Esophagus squamous epithelium (tissue), 5 donors: ENCODE data around the gene COL20A1. TPM values are rescaled to one million over a fixed set of nuclear protein-coding genes. Genes with fewer than 3 reads are reported as not detected.

ENCODE experiments used
- DNase-seq: peaks from one replicate; lab custom pipeline; 2025; lab: John Stamatoyannopoulos, UW
- H3K27ac ChIP-seq, 4 donors: fragments of 200-600 bp; sonication (generic); one replicate each; pipeline ENCODE4 v1.5.1; 2016 to 2019; ENCODE audit warnings: mild to moderate bottlenecking in 1 of 4
- H3K27me3 ChIP-seq, 4 donors: fragments of 200-600 bp; sonication (generic); 1 replicate in 3 of 4; 2 replicates in 1 of 4; pipeline versions ENCODE4 v1.5.1 to v1.6.0; 2017 to 2021; ENCODE audit warnings: antibody characterized with exemption in 1 of 4
- H3K36me3 ChIP-seq, 3 donors: fragments of 200-600 bp; sonication (generic); one replicate each; pipeline ENCODE4 v1.5.1; 2016 to 2019
- H3K4me1 ChIP-seq, 3 donors: fragments of 200-600 bp; sonication (generic); one replicate each; pipeline ENCODE4 v1.5.1; 2017 to 2019
- H3K4me3 ChIP-seq, 4 donors: fragments of 200-600 bp; sonication (generic); 1 replicate in 3 of 4; 2 replicates in 1 of 4; pipeline ENCODE4 v1.5.1; 2016 to 2019; ENCODE audit warnings: mild to moderate bottlenecking in 2 of 4, moderate library complexity in 1 of 4
- H3K9me3 ChIP-seq, 3 donors: fragments of 200-600 bp; sonication (generic); one replicate each; pipeline ENCODE4 v1.5.1; 2016 to 2019
- POLR2A ChIP-seq, 4 donors: fragments of 450-650 bp; IDR thresholded peaks; one replicate each; pipeline ENCODE4 v1.6.1; 2017; ENCODE audit warnings: antibody characterized with exemption in 4 of 4, mild to moderate bottlenecking in 4 of 4, moderate library complexity in 3 of 4
- WGBS, 2 donors: methylation state at CpG; one replicate each; pipeline ENCODE4 v1.1.5; 2018; 5-methylcytosine and 5-hydroxymethylcytosine counted together
- intact Hi-C: fragments of 100-400 bp; cut with DNase I; formaldehyde crosslinking; loops from one replicate; pipeline ENCODE4 v1.15.0; 2022
- total RNA-seq, 4 donors: library from RNA; depleted of rRNA; stranded (reverse); fragments of >200 nt; gene quantifications; one replicate each; pipeline ENCODE4 v1.1.0, GENCODE V29; 2016
- TF ChIP-seq, protein P1 (sequence below), 6 experiments: fragments of 450-650 bp in 4 of 6; fragments of 200-600 bp in 2 of 6; sonication (generic) in 2 of 6; IDR thresholded peaks; one replicate each; pipeline ENCODE4 v1.5.1; 2016 to 2019; ENCODE audit warnings: antibody characterized with exemption in 6 of 6, mild to moderate bottlenecking in 4 of 6, moderate library complexity in 4 of 6
- donor health status: DM: yes; HTN: yes; CAD: no.

The COL20A1 gene
- total RNA-seq, 4 donors from 2014 or later = not detected

GRCh38 chr20:63307538-63308217 lies 14.7 kb downstream of the COL20A1 start:
- intact Hi-C loops = no loop called here
- Histone ChIP-seq H3K27ac (no peak overlapping the region), H3K9me3 (no peaks in the 10 kb centered on the region), H3K4me1 (peaks cover 0 to 12% (median 0%) of the 10 kb centered on the region in 3 donors), H3K27me3 (peaks cover 0 to 81% (median 3%) of the 10 kb centered on the region in 4 donors), H3K36me3 (no peaks in the 10 kb centered on the region), H3K4me3 (no peak overlapping the region)
- TF ChIP-seq, protein P1, sequence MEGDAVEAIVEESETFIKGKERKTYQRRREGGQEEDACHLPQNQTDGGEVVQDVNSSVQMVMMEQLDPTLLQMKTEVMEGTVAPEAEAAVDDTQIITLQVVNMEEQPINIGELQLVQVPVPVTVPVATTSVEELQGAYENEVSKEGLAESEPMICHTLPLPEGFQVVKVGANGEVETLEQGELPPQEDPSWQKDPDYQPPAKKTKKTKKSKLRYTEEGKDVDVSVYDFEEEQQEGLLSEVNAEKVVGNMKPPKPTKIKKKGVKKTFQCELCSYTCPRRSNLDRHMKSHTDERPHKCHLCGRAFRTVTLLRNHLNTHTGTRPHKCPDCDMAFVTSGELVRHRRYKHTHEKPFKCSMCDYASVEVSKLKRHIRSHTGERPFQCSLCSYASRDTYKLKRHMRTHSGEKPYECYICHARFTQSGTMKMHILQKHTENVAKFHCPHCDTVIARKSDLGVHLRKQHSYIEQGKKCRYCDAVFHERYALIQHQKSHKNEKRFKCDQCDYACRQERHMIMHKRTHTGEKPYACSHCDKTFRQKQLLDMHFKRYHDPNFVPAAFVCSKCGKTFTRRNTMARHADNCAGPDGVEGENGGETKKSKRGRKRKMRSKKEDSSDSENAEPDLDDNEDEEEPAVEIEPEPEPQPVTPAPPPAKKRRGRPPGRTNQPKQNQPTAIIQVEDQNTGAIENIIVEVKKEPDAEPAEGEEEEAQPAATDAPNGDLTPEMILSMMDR (IDR thresholded peaks at IDR 0.05) = no peak
- no peak for TF ChIP-seq POLR2A (IDR thresholded peaks at IDR 0.05)
- WGBS, 2 donors = 68% methylated on average over 7 of the region's 23 CpGs; no CpG with 5 or more reads in 1 of the 2 donors
- DNase-seq = no peak

DNA sequence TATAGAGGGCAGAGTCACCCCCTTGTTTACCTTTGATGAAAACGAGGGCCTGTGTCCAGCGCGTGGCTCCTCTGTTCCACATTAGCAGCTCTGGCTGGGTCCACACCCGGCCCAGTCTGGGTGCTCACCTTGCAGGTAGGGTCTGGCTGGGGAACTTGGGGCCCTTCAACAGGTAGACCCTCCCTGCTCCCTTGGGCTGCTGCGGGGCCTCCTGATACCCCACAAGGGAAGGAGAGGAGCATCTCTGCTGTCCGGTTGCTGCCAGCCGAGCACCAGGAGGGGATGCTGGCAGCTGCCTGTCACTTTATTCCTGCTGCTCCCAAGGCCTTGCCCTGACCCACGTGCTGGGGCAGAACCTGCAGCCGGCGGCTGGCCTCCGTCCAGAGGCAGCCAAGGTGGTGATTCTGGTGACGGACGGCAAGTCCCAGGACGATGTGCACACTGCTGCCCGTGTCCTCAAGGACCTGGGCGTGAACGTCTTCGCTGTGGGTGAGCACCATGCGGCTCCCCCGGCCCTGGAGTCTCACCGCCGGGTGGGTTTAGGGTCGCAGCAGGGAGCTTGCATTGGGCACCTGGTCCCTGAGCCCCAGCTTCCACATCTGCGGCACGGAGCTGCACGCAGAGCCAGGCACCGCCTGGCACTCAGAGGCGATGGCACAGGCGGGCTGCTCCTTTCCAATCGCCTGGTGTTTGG lies 15.4 kb downstream of the COL20A1 start:
- H3K36me3 ChIP-seq = no peaks in the 10 kb centered on the region
- no peak overlapping the region for H3K27ac ChIP-seq
- H3K4me1 ChIP-seq = peaks cover 0 to 12% (median 0%) of the 10 kb centered on the region in 3 donors
- peaks cover 0 to 83% (median 3%) of the 10 kb centered on the region in 4 donors for H3K27me3 ChIP-seq
- no peak for DNase-seq
- no peak for TF ChIP-seq POLR2A (IDR thresholded peaks at IDR 0.05)
- TF ChIP-seq, protein P1 (IDR thresholded peaks at IDR 0.05) = no peak
- no peaks in the 10 kb centered on the region for H3K9me3 ChIP-seq
- intact Hi-C loops = no loop called here
- no peak overlapping the region for H3K4me3 ChIP-seq
- WGBS, 2 donors = 79 to 92% methylated on average over 2 to 15 of the region's 30 CpGs

GRCh38 chr20:63309261-63310071 lies 16.5 kb downstream of the COL20A1 start:
- Histone ChIP-seq H3K4me3 (no peak overlapping the region), H3K36me3 (no peaks in the 10 kb centered on the region), H3K27ac (no peak overlapping the region), H3K4me1 (peaks cover 0 to 12% (median 0%) of the 10 kb centered on the region in 3 donors), H3K27me3 (peaks cover 0 to 85% (median 3%) of the 10 kb centered on the region in 4 donors), H3K9me3 (no peaks in the 10 kb centered on the region)
- 49 to 100% methylated on average over 1 to 3 of the region's 35 CpGs for WGBS, 2 donors
- no peak for DNase-seq
- TF ChIP-seq, protein P1 (IDR thresholded peaks at IDR 0.05) = peak; percentile 49 to 81 (median 65)
- TF ChIP-seq POLR2A (IDR thresholded peaks at IDR 0.05) = no peak
- intact Hi-C loops = no loop called here

DNA sequence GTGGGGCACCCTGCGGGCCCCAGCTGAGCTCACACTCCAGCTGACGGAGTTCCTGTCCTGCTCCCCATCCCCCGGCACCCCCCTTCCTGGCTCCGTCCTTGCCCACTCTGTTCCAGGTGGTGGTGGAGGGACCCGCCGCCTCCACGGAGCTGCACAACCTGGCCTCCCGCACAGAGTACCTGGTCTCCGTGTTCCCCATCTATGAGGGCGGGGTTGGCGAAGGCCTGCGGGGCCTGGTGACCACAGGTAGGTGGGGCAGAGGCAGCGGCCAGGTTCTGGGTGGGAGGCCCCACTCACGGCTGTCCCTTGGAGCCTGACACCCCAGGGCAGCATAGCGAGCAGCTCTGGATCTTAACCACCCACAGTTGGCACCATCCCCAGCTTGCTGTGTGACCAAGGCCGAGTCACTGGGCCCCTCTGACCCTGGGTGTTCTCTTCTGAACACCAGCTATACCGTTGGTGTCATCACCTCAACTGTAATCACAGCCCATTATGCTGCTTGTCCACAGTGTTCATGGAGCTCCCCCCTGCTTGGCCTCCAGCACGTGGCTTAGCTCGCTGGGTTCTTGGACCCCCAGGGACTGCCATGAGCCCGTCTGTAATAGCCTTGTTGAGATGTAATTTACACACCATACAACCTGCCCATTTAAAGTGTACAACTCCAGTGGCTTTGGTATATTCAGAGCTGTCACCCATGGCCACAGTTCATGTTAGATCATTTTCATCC lies 17.4 kb downstream of the COL20A1 start:
- peaks cover 0 to 12% (median 0%) of the 10 kb centered on the region in 3 donors for H3K4me1 ChIP-seq
- H3K27me3 ChIP-seq = peaks cover 0 to 85% (median 3%) of the 10 kb centered on the region in 4 donors
- intact Hi-C loops = no loop called here
- H3K9me3 ChIP-seq = no peaks in the 10 kb centered on the region
- no peak overlapping the region for H3K27ac ChIP-seq
- 44 to 57% methylated on average over 2 to 6 of the region's 20 CpGs for WGBS, 2 donors
- DNase-seq = no peak
- TF ChIP-seq POLR2A (IDR thresholded peaks at IDR 0.05) = no peak
- TF ChIP-seq, protein P1 (IDR thresholded peaks at IDR 0.05) = no peak
- H3K4me3 ChIP-seq = no peak overlapping the region
- no peaks in the 10 kb centered on the region for H3K36me3 ChIP-seq
